A549 (cell line): ENCODE measurements around the gene GBF1. TPM values are rescaled to one million over a fixed set of nuclear protein-coding genes. Genes with fewer than 3 reads are reported as not detected.

Source experiments
- ATAC-seq, 2 experiments: fragments of 200-7000 bp in 1 of 2; fragments of >200 bp in 1 of 2; cut with Nextera tagmentation in 1 of 2; cut with Tn5 transposase in 1 of 2; 3 replicates each; pipeline versions ENCODE4 v1.8.0 to v1.9.1; 2018 to 2020; ENCODE audit warnings: mild to moderate bottlenecking in 1 of 2, moderate library complexity in 1 of 2
- CTCF ChIA-PET: fragments of 300-600 bp; sonication (Branson Sonifier 250); formaldehyde crosslinking; extraction: SDS; loops from one replicate; lab custom pipeline; 2021; ENCODE audit warnings: antibody characterized with exemption, inconsistent platforms; lab: Yijun Ruan, JAX
- POLR2A ChIA-PET: fragments of 350-600 bp; formaldehyde crosslinking; extraction: SDS; loops from one replicate; lab custom pipeline; 2021; ENCODE audit warnings: antibody characterized with exemption, inconsistent platforms; lab: Yijun Ruan, JAX
- DNase-seq, 2 experiments: peaks; one replicate each; pipeline versions ENCODE4 v3.0.0 to v3.0.0-alpha.2; 2011 to 2016; ENCODE audit warnings: low read depth in 1 of 2, low spot score in 1 of 2
- FAIRE-seq: peaks from 2 replicates; lab custom pipeline; 2011; peaks lifted over from hg19 to GRCh38; lab: Jason Lieb, UNC
- H3K27ac ChIP-seq, 2 experiments: fragments of >200 bp; sonication (Bioruptor Twin); formaldehyde crosslinking; 3 replicates each; pipeline ENCODE4 v1.5.1; 2016 to 2017
- H3K4me1 ChIP-seq: fragments of >200 bp; sonication (Bioruptor Twin); formaldehyde crosslinking; 3 replicates; pipeline ENCODE4 v1.6.1; 2016
- H3K4me2 ChIP-seq: fragments of >200 bp; sonication (Bioruptor Twin); formaldehyde crosslinking; 3 replicates; pipeline ENCODE4 v1.6.1; 2016
- H3K4me3 ChIP-seq: fragments of >200 bp; sonication (Bioruptor Twin); formaldehyde crosslinking; 3 replicates; pipeline ENCODE4 v1.5.1; 2016
- H3K9me3 ChIP-seq: fragments of >200 bp; sonication (Bioruptor Twin); formaldehyde crosslinking; 3 replicates; pipeline ENCODE4 v1.6.1; 2016
- CBX2 ChIP-seq: fragments of 200-600 bp; sonication (generic); IDR thresholded peaks from 2 replicates; pipeline ENCODE4 v1.6.1; 2016; ENCODE audit warnings: low read depth, mild to moderate bottlenecking, borderline replicate concordance
- EHMT2 ChIP-seq: fragments of 200-600 bp; sonication (generic); IDR thresholded peaks from 2 replicates; pipeline ENCODE4 v1.6.1; 2016; ENCODE audit warnings: antibody characterized with exemption, low read depth, mild to moderate bottlenecking, moderate library complexity
- ESRRA ChIP-seq: fragments of 150-350 bp; IDR thresholded peaks from 2 replicates; pipeline ENCODE4 v1.6.1; 2014; ENCODE audit warnings: mild to moderate bottlenecking, low read length, borderline replicate concordance
- FOXS1 ChIP-seq: fragments of 250-450 bp; sonication (Bioruptor Pico); IDR thresholded peaks from 2 replicates; pipeline ENCODE4 v1.5.0; 2020; ENCODE audit warnings: mild to moderate bottlenecking, moderate library complexity
- HDAC2 ChIP-seq: fragments of 200-600 bp; sonication (generic); IDR thresholded peaks from 2 replicates; pipeline ENCODE4 v1.6.1; 2016
- HEYL ChIP-seq: fragments of 250-450 bp; sonication (Bioruptor Pico); IDR thresholded peaks from 2 replicates; pipeline ENCODE4 v1.8.0; 2021; ENCODE audit warnings: mild to moderate bottlenecking, moderate library complexity
- HOXA7 ChIP-seq: fragments of 250-450 bp; sonication (Bioruptor Pico); IDR thresholded peaks from 2 replicates; pipeline ENCODE4 v1.5.0; 2020; ENCODE audit warnings: mild to moderate bottlenecking, moderate library complexity
- HOXB13 ChIP-seq: fragments of 250-450 bp; sonication (Bioruptor Pico); IDR thresholded peaks from 2 replicates; pipeline ENCODE4 v1.5.0; 2020; ENCODE audit warnings: low read depth, mild to moderate bottlenecking, moderate library complexity
- JUNB ChIP-seq: fragments of >200 bp; sonication (Bioruptor Twin); formaldehyde crosslinking; IDR thresholded peaks from 2 replicates; pipeline ENCODE4 v1.6.1; 2016
- KDM5A ChIP-seq: fragments of 200-600 bp; sonication (generic); IDR thresholded peaks from 2 replicates; pipeline ENCODE4 v1.6.1; 2016; ENCODE audit warnings: antibody characterized with exemption, mild to moderate bottlenecking
- MYC ChIP-seq: IDR thresholded peaks from 2 replicates; pipeline ENCODE4 v1.6.1; 2012; ENCODE audit warnings: mild to moderate bottlenecking, inconsistent platforms, low read length, improper control_type of control experiment, borderline replicate concordance
- NFE2L2 ChIP-seq: fragments of 150-350 bp; conservative IDR thresholded peaks from 2 replicates; pipeline ENCODE4 v1.6.1; 2014; ENCODE audit warnings: low read length
- NR3C1 ChIP-seq: fragments of >200 bp; sonication (Bioruptor Twin); formaldehyde crosslinking; IDR thresholded peaks from 3 replicates; pipeline ENCODE4 v1.6.1; 2017
- PHF8 ChIP-seq: fragments of 200-600 bp; sonication (generic); IDR thresholded peaks from 2 replicates; pipeline ENCODE4 v1.6.1; 2016; ENCODE audit warnings: low read depth, mild to moderate bottlenecking, antibody characterized with exemption, moderate library complexity, borderline replicate concordance
- RARB ChIP-seq: fragments of 250-450 bp; sonication (Bioruptor Pico); IDR thresholded peaks from 2 replicates; pipeline ENCODE4 v1.8.0; 2021; ENCODE audit warnings: mild to moderate bottlenecking, moderate library complexity
- RFX5 ChIP-seq: fragments of 450-650 bp; IDR thresholded peaks from 2 replicates; pipeline ENCODE4 v1.7.1; 2014; ENCODE audit warnings: antibody characterized with exemption, mild to moderate bottlenecking, moderate library complexity
- TP53 ChIP-seq: fragments of 250-450 bp; sonication (Bioruptor Pico); IDR thresholded peaks from 2 replicates; pipeline ENCODE4 v1.5.0; 2021; ENCODE audit warnings: mild to moderate bottlenecking, moderate library complexity
- ZC3H11A ChIP-seq: fragments of 450-650 bp; IDR thresholded peaks from 2 replicates; pipeline ENCODE4 v1.6.1; 2014; ENCODE audit warnings: antibody characterized with exemption, mild to moderate bottlenecking
- ZFP36 ChIP-seq: fragments of 450-650 bp; IDR thresholded peaks from 2 replicates; pipeline ENCODE4 v1.6.1; 2014; ENCODE audit warnings: borderline replicate concordance; ENCODE audit not compliant: partially characterized antibody
- ZNF302 ChIP-seq: fragments of 250-450 bp; sonication (Bioruptor Pico); IDR thresholded peaks from 2 replicates; pipeline ENCODE4 v1.9.0; 2021; ENCODE audit warnings: inconsistent platforms, mild to moderate bottlenecking, moderate library complexity
- ZSCAN20 ChIP-seq: fragments of 250-450 bp; sonication (Bioruptor Pico); IDR thresholded peaks from 2 replicates; pipeline ENCODE4 v1.8.0; 2022; ENCODE audit warnings: mild to moderate bottlenecking, moderate library complexity
- WGBS: methylation state at CpG from one replicate; pipeline ENCODE4 v1.1.6; 2017; ENCODE audit errors: missing lambda C conversion rate; 5-methylcytosine and 5-hydroxymethylcytosine counted together
- polyA plus RNA-seq, 4 experiments: library from polyadenylated mRNA; depleted of rRNA in 3 of 4; stranded (reverse); fragments of >200 nt; fragmentation: RNase III in 1 of 4; extraction: RNeasy Plus Mini Kit Qiagen cat#74134 plus additional on column Dnase treatment in 1 of 4; gene quantifications; 2 replicates in 3 of 4; 3 replicates in 1 of 4; pipeline ENCODE4 v1.2.3, GENCODE V29; 2011 to 2017
- TF ChIP-seq, protein P1 (sequence below): IDR thresholded peaks from 2 replicates; pipeline ENCODE4 v1.6.1; 2012; ENCODE audit warnings: low read depth, borderline replicate concordance
- TF ChIP-seq, protein P2 (sequence below): fragments of 250-450 bp; sonication (Bioruptor Pico); IDR thresholded peaks from 2 replicates; pipeline ENCODE4 v1.5.0; 2020; ENCODE audit warnings: low read depth, mild to moderate bottlenecking, moderate library complexity
- TF ChIP-seq, protein P3 (sequence below): fragments of >200 bp; sonication (Bioruptor Twin); formaldehyde crosslinking; IDR thresholded peaks from 3 replicates; pipeline ENCODE4 v1.6.1; 2016

The GBF1 gene
- polyA plus RNA-seq, 2 of the 4 experiments (the other 2 are of a cell fraction): 20.4 to 21.3 TPM

DNA sequence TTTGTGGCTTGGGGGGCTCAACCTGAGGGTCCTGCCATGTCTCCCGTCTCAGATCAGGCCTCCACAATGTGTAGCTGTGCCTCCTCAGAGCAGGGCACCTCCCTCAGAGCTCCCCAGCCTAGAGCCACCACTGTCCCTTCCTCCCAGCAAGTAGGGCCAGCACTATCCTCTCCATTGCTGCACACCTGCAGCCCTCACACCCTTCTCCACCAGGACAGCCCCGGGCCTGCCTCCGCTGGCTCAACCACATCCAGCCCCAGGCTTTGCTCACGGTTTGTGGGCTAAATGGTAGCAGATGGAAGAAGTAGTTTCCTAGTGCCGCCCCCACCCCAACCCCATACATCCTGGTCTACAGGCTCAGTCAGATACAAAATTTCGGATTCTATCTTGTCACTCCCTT, 160.3 kb downstream of the GBF1 start:
- Histone ChIP-seq H3K9me3 (no peaks in the 10 kb centered on the region), H3K27ac (no peak overlapping the region), H3K4me3 (no peak overlapping the region)
- ATAC-seq (peak in 1 of 2 experiments; percentile 1; a peak in 2 of 6 replicates), FAIRE-seq (no peak), DNase-seq (no peak)
- POLR2A ChIA-PET: interaction anchor here (0.9 to 1.2 kb wide), 2 partner anchors 10 to 20 kb away, joined by 3 to 4 read pairs; partner anchors contain the start of gene NFKB2
- 65% methylated on average over 5 of the region's 6 CpGs for WGBS
- no peak for TF ChIP-seq KDM5A
- no peak for TF ChIP-seq HDAC2
- no peak for TF ChIP-seq ESRRA
- TF ChIP-seq, protein P1, sequence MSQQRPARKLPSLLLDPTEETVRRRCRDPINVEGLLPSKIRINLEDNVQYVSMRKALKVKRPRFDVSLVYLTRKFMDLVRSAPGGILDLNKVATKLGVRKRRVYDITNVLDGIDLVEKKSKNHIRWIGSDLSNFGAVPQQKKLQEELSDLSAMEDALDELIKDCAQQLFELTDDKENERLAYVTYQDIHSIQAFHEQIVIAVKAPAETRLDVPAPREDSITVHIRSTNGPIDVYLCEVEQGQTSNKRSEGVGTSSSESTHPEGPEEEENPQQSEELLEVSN: no peak
- TF ChIP-seq HEYL (CRISPR knock-in tag): no peak
- TF ChIP-seq NFE2L2: no peak
- TF ChIP-seq, protein P2, sequence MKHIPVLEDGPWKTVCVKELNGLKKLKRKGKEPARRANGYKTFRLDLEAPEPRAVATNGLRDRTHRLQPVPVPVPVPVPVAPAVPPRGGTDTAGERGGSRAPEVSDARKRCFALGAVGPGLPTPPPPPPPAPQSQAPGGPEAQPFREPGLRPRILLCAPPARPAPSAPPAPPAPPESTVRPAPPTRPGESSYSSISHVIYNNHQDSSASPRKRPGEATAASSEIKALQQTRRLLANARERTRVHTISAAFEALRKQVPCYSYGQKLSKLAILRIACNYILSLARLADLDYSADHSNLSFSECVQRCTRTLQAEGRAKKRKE: no peak
- TF ChIP-seq EHMT2: no peak
- TF ChIP-seq ZSCAN20 (CRISPR knock-in tag): no peak
- no peak for TF ChIP-seq ZC3H11A
- no peak for TF ChIP-seq RARB (CRISPR knock-in tag)
- TF ChIP-seq RFX5: no peak
- no peak for TF ChIP-seq ZFP36
- TF ChIP-seq, all 56 proteins: peak for 0
- Histone ChIP-seq H3K4me1 (peaks cover 19% of the 10 kb centered on the region), H3K4me2 (no peak overlapping the region)
- CTCF ChIA-PET: interaction anchor here (1.2 to 16.2 kb wide), 8 partner anchors 9 to 186 kb away, joined by 3 to 450 read pairs (median 74); partner anchors contain the start of genes CUEDC2, ELOVL3, FBXL15 and NFKB2

DNA sequence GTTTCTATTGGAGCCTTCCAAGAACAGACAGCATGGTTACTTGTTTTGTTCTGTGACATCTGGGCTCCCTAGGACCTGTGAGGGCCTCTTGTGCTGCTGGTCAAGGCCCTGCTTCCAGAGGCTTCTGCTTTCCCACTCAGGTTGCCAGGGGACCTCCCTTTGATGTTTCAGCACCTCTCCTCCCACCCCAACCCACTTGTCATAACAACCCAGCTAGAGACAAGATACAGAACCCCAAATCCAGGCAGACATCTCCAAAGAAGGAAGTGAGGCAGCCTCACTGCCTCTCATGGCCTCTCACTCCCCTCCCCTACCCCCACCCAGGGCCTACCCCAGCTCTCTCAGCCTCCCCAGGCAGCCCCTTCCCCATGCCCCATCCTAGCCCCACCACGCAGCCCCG, 161.5 kb downstream of the GBF1 start:
- FAIRE-seq (no peak), ATAC-seq (no peak), DNase-seq (no peak)
- no peaks in the 10 kb centered on the region for H3K9me3 ChIP-seq
- ChIA-PET POLR2A (interaction anchor here (0.6 to 0.7 kb wide), 2 partner anchors 12 to 238 kb away, joined by 5 to 10 read pairs; no protein-coding TSS in a partner anchor), CTCF (interaction anchor here (0.6 to 16.2 kb wide), 10 partner anchors 12 to 334 kb away, joined by 3 to 450 read pairs (median 4); partner anchors contain the start of genes CUEDC2, ELOVL3, FBXL15 and NFKB2)
- no CpG with 5 or more reads among the region's 2 CpGs for WGBS
- no peak overlapping the region for H3K4me3 ChIP-seq
- no peak overlapping the region for H3K4me2 ChIP-seq
- H3K4me1 ChIP-seq: peaks cover 9% of the 10 kb centered on the region
- H3K27ac ChIP-seq: no peak overlapping the region
- TF ChIP-seq CBX2 (no peak), PHF8 (no peak), NR3C1 (no peak), HOXA7 (CRISPR knock-in tag) (no peak), JUNB (no peak), FOXS1 (CRISPR knock-in tag) (no peak), HOXB13 (CRISPR knock-in tag) (no peak), TP53 (CRISPR knock-in tag) (no peak), ZNF302 (CRISPR knock-in tag) (no peak), NFE2L2 (no peak), MYC (no peak), ZSCAN20 (CRISPR knock-in tag) (no peak)
- TF ChIP-seq, protein P3, sequence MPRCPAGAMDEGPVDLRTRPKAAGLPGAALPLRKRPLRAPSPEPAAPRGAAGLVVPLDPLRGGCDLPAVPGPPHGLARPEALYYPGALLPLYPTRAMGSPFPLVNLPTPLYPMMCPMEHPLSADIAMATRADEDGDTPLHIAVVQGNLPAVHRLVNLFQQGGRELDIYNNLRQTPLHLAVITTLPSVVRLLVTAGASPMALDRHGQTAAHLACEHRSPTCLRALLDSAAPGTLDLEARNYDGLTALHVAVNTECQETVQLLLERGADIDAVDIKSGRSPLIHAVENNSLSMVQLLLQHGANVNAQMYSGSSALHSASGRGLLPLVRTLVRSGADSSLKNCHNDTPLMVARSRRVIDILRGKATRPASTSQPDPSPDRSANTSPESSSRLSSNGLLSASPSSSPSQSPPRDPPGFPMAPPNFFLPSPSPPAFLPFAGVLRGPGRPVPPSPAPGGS: no peak
